Measurements from ENCODE around the gene ATP5F1E.
A peak's percentile ranks its signal among the peaks of the same experiment; 100 is the strongest.
"Not testable (repeated sequence)": the region's sequence is repeated elsewhere in the genome, so short reads cannot be mapped to it uniquely, and the experiment has no call there.

ATP5F1E gene

DNA sequence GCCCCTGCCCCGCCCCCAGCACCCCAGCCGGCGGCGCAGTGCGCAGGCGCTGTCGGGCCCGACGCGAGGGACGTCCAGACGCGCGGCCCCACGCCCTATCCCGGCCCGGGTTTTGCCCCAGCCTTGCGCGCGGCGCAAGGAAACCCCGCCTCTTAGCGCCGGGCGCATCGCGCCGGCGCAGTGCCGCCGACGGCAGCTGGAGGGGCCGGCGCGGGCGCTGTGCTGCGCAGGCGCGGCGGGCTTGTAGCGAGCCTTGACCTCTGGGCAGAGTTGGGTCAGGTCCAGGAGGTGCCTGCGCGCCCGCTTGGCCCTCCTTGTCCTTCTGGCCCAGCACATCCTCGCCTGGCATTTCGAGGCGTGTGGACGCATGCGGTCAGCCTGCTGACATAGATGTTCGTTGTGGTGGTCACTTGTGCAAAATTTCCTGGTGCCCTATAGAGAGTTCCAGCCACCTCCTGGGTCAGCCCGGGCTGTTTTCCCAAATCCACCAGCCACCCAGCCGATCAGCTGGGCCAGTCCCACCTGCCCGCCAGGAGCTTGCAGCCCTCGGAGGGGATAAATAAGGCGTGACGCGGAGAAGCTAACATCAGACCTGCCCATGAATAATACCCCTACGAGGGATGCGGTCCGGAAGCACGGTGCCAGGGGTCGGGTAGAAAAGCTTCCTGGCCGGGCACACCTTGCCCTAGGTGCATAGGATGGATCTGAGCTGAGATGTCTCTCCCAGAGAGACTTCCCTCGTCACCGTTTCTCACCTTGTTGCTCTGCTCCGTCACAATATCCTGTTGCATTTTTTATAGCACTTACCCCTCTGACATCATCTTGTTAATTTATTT is 10.9 kb upstream of the ATP5F1E start:
- peak; percentile 91 for DNase-seq

DNA sequence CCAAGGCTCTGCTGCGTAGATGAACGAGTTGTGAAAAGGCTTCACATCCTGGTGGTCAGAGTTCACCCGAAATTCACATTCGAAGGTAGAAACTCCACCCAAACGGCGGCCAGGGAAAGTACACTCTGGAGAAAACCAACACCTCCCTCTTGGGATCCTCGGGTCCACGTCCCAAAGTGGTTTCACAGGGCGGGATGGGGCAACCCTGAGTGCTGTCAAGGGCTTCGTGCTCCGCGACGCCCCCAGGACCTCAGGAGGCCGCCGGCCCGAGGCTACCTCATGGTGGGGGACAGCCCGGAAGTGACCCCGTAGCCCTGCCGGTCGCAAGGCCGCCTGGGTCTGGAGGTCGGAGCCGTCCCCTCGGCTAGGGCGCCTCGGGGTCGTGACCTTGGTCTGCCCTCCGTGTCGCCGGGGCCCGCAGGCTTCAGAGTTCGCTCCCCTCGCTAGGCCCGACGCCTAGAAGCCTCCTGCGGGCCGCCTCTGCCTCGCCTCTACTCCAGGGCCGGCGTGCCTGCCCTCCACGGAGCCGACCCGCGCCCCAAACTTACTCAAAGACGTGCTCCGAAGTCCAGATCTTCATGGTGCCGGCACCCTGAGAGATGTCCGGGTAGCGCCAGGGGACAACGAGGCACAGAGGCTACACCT is 10.1 kb upstream of the ATP5F1E start, which contains the start of gene PRELID3B:
Gene PRELID3B (minus strand): TSS at position 636 of the 645 bp plus-strand sequence. CDS start 56 bp downstream, at position 580.
- no peak for DNase-seq

DNA sequence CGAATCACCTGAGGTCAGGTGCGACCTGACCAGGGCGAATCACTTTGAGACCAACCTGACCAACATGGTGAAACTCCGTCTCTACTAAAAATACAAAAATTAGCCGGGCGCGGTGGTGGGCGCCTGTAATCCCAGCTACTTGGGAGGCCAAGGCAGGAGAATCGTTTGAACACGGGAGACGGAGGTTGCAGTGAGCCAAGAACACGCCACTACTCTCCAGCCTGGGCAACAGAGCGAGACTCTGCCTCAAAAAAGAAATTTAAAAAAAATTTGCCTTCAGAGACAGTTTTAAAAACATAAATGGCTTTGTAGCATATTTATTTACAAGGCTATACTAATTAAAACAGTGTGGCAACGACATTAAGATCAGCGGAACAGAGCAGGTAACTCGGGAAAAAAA is 9.4 kb upstream of the ATP5F1E start:
- DNase-seq: not testable (repeated sequence)

DNA sequence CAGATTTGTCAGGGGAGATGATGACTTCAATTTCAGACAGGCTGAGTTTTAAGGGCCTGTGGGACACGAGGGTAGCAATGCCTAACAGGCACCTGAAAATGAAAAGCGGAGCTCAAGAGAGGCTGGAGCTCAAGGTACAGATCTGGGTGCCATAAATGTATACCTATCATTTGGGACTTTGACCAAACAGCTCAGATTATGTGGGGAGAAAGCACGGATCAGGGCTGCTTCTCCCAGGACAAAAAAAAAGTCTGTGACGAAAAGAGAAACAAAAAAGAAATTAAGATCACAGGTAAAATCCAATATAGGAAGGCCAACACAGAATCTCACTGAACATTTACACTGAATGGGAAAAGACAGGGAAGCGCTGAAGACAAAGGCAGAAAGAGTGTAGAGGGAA is 8.5 kb upstream of the ATP5F1E start:
- no peak for DNase-seq

DNA sequence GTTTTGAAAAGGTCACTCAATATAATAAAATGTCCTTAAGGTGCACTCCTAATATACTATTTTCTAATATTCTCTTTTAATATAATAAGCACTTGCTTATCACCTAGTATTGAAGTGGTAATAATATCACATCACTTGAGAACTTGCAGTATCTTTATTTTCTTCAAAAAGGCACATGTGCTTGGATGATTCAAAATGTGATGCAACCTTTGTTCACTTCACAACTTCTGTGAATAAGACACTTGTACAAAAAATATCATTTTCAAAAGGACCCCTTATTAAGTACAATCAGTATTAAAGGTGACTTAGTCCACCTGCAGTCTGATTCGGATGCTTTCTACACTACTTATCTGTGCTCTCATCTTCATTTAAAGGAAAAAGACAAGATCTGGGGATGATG is 7.1 kb upstream of the ATP5F1E start:
- DNase-seq: no peak

DNA sequence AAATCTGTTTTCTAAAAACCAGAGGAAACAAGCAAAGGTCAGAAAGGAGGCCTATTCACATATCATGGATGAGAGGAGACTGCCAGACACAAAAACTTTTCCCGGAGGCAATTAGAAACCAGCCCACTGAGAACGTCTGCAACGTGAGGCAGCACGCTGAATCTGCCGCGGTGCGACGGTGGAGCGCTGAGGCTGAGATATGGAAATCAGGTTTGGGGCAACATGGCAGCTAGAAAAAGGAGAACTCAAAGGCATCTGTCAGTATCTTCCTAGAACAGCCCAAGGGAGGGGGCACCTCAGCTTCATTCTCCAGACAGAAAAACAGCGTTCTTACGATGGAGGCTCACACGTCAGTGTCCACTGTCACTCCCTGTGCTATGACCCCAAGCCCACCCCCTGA is 5.3 kb upstream of the ATP5F1E start:
- no peak for DNase-seq

DNA sequence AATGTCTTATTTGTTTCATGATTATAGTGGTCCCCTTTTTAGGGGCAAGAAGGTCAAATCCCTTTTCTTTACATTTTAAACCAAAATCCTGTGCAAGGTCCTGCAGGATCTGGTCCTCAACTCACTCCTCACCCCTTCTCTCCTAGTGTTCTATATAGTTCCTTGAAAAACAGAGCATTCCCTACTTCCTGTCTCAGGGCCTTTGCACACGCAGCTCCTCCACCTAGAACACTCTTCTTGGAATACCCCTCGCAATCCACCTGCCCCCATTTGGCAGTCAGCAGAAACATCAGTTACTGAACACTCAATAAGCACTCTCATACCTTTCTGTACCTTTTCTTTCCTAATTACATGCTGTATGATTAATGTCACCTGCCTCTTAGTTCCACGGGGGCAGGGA is 3.2 kb upstream of the ATP5F1E start:
- no peak for DNase-seq

DNA sequence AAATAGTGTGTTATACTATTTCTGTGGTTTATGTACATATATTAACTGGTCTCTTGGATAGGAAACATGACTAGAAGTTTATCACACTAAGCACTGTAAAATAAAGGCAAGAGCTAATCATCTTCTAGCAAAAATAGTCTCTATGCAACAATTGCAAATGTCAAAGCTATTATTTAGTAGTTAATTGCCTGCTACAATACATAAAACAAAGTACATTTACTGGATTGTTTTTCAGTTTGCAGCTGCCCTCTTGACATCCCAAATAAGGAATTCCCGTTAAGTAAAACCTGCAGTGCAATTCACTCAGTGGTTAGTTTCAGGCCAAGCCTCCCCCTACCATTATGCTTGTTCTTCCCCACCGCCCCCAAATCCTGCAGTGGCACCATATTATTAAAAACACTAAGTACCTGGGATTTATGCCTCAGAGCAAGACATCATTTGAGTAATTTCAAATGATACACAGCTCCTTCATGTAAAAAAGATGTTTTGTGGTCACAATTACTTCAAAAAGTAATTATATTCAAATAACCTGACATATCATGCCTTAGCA is 1.6 kb upstream of the ATP5F1E start:
- no peak for DNase-seq

DNA sequence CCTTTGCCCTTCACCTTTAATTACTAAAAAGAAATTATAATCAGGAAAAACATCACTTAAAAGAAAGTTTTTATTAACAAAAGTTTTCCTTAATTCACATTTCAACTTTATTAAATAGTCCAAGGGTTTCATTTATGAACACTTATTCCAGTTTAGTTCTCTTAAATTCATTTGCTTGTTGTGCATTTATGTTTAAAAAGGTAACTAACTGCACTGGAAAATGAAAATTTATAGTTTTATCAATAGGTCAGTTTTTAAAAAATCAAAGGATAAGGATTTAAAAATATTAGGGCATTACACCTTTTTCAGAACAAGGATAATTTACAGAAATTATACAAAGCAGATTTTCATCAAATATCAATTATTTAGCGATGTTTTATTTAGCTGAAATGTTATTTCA is 958 bp upstream of the ATP5F1E start:
- DNase-seq: no peak

DNA sequence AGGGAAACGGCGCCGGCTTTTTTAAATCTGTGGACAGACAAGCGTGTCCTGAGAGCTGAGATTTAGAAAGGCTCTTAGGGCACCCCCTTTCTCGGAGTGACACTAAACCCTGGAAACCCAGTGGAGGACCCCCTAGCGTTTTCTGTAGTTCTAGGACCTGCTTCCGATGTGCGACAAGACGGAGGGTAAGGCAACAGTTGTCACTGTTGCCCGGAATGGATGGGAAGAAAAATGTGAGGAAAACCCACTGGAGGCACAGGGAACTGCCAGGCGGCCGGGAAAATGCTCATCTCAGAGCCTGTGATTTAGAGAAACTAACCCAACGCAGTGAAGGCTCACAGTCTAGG is 551 bp upstream of the ATP5F1E start:
- peak; percentile 79 for DNase-seq

DNA sequence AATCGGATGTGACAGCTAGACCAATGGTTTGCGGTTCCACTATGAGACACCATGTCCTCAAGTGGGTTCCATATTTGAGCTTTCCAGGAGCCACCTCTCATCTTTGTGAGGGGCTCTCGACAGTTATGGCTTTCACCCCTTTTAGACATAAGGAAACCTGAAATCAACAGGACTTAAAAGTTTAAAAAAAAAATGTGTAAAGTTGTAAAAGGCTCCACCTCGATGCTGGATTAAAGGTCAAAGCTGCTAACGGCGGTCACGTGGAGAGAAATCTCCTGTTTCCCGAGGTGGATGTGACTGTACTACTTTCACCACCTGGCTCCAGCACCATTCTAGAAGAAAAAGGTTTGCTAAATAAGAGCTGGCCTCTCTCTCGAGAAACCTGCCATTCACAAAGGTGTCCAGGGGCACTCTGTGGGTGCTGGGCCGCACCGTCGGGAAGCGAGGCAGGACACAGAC is 542 bp downstream of the ATP5F1E start:
- DNase-seq: no peak

DNA sequence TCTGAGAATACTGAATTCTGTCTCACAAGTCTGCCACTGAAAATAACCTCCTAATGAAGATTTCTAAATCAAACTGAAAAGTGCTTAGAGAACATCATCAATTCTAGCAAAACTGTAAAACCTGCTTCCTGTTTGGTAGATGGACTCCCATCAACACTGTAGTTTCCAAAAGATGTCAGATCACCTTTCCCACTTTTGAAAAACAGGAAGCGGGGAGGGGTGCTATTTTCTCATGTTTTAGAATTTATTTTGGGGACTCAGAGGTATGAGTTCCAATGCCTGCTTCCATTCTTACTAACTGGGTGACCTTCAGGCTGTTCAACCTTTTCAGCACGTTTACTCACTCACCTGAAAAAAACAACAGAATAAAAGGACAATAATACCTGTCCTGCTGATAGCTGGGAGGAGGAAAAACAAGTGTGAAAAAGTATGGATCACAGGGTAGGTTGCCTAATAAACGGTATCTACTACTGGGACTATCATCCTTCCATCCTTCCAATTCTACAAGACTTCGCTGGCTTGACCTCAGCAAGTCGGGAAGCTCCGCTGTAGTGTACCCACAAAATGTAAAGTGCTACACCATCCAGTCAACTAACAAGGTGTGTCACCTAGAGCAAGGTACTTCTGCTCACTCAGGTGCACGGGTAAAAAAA is 1.1 kb downstream of the ATP5F1E start:
- DNase-seq: no peak

DNA sequence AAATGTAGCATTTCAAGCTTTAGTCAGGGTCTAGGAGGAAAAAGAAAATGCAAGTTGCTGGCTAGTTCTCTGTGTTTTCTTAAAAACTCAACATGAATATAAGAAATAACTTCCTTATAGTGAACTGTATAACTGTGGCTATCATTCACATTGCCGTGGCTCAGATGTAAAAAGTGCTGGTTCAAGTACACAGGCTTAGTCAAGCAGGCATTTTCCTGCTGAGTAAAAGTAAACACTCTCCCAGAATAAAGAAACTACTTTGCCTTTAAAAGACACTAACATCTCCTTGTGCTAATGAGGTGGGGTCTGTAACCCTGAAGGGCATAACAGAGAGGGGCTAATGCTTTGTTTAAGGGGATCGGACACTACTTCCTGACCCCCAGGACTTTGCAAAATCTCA is 3.3 kb downstream of the ATP5F1E start:
- no peak for DNase-seq

DNA sequence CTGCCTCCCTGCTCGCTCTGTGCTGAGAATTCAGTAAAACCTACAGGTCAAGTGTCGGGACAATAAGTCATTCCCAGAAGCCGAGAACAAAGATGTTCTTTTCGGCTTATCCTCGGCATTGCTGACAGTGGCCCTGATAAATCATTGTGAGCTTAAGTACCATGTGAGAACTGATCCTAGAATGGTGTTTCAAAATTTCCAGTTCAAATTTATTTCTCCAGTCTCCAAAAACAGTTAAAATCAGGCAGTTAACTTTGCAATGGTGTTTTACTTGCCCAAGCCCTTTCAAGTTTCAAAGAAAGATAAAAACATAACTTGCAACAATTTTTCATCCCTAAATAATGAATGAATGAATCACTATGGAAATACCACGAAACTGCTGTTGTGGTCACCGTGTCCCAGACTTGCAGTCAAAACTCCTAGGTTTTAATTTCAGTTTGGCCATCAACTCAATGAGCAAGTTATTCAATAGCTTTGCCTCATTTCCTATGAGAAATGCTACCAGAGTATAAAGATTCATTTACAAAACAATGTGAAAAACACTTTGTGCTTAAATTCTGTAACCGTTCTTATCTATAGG is 4.3 kb downstream of the ATP5F1E start:
- no peak for DNase-seq

DNA sequence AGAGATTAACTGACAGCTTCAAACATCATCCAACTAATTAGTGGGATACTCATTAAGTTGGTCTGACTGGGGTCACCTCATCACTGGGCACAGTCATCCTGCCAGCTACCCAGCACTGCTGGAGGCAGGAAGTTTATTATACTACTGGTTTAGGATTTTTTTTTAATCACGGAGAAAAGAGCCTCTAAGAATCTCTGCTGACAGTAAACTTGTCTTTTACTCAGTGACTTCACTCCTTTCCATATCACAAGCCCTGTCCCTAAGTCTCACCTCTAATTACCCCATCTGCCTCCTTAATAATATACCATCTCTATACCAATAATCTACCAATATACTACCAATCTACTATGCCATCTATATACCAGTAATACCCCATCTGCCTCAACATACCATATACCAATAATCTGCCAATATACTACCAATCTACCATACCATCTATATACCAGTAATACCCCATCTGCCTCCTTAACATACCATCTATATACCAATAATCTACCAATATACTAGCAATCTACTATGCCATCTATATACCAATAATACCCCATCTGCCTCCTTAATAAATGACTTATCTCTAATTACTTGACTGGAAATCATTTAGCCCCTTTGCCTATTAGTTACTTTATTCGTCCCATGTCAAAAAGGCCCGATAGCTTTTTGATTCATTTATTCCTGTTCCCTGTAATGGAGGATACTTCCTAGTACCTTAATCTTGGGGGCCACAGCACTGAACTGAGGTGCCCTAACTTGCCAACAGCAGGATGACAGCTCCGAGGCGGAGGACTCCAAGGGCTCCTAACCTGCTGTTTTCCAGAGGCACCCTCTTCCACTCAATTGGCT is 5.0 kb downstream of the ATP5F1E start:
- no peak for DNase-seq

DNA sequence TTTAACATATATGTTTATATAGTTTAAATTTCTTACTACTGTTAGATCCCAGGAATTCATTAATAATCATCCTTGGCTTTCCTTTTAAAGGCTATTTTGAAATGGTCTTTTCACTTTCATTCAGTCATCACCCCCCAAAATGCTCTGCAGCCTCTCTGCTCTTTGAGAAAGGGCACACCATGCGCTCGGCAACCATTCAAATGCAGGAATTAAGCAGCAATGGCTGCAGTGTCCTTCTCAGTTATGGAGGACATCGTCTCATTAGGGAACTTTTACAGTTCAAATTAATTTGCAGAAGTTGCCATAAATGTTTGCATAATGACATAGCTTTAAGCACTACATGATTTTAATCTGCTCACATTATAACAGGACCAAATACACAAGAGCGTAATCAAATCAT is 6.6 kb downstream of the ATP5F1E start:
- DNase-seq: no peak

DNA sequence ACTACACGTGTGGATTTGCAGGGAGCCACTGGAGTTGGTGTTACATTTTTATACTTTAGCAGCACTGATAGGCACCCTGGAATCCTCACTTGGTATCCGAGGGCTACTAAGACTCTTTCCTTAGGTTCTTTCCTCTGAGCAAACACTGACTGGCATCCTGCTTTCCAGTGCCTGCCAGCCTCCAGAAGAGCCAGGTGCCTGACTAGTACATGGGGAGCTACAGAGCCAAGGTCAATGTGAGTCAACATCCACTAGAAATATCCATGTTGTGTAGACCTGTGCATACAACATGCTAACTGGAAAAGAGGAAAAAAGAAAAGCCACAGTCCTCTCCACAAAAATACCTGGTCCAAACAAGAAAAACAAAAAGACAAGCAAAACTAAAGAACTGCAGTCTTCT is 7.0 kb downstream of the ATP5F1E start:
- DNase-seq: no peak

DNA sequence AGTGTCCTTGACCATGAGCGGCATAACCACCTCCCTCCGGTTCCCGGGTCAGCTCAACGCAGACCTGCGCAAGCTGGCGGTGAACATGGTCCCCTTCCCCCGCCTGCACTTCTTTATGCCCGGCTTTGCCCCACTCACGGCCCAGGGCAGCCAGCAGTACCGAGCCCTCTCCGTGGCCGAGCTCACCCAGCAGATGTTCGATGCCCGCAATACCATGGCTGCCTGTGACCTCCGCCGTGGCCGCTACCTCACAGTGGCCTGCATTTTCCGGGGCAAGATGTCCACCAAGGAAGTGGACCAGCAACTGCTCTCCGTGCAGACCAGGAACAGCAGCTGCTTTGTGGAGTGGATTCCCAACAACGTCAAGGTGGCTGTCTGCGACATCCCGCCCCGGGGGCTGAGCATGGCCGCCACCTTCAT is 8.0 kb downstream of the ATP5F1E start:
- no peak for DNase-seq

DNA sequence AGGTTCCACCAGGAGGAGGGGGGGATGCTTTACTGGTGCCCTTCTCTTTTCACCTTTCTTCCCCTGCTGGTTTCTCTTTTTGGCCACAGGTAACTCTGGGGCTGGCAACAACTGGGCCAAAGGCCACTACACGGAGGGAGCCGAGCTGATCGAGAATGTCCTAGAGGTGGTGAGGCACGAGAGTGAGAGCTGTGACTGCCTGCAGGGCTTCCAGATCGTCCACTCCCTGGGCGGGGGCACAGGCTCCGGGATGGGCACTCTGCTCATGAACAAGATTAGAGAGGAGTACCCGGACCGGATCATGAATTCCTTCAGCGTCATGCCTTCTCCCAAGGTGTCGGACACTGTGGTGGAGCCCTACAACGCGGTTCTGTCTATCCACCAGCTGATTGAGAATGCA is 8.5 kb downstream of the ATP5F1E start:
- no peak for DNase-seq

DNA sequence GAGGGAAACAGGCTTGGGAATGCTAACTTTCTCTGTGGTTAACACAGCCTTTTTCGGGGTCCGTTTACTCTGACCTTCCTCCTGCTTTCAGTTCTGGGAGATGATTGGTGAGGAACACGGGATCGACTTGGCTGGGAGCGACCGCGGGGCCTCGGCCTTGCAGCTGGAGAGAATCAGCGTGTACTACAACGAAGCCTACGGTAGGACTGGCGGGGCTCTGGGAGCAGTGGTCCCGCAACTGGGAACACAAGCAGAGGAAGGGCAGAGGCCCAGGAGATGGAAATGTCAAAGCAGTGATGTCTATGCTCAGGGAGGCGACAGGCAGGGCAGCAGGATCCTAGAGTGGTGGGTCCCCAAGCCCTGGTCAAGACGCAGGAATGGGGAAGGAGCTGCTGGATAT is 9.4 kb downstream of the ATP5F1E start:
- no peak for DNase-seq

DNA sequence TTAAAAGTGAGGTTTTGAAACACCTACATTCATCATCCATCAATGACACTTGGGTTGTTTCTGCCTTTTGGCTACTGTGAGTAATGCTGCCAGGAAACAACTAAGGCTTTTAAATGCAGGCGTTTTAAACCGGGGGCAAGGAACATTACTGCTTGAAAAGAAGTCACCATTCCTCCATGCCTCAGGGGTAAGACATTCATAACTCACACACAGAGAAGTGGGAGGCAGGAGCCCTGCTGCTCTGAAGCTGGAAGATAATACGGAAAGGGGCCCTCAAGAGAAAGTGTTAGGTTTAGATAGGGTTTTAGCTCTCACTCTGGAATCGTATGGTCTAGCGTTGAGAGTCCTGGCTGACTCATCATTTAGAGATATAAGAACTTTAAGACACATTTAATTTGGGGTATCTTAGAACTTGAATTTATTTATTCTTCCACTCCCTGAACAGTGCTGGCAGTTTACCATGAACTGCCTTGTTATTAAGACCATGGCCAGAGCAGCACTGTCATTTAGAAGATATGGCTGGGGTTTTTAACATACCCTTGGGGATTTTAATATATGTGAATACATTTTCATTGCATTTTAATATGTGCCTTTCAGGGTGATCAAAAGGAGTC is 11.1 kb downstream of the ATP5F1E start:
- peak; percentile 8 for DNase-seq

DNA sequence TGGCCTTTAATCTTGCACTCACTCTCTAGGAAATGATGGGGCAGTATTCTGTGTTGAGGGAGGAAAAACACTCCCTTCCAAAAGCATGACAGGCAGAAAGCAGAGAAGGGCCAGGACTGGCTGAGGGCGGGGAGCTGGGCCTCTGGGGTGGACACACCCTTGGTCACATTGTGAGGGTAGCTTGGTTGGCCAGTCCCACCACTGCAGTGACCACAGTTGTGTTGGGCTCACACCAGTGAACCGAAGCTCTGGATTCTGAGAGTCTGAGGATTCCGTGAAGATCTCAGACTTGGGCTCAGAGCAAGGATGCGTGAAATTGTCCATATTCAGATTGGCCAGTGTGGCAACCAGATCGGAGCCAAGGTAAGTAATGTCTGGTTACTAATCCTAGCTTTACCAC is 12.9 kb downstream of the ATP5F1E start, which contains the start of gene TUBB1:
Gene TUBB1 (plus strand): TSS at position 213 of the 400 bp plus-strand sequence. CDS start 94 bp downstream, at position 307.
- DNase-seq: no peak
